Measurements from ENCODE around the gene PSME4.
"Not testable (repeated sequence)": the region's sequence is repeated elsewhere in the genome, so short reads cannot be mapped to it uniquely, and the experiment has no call there.

PSME4 gene

DNA sequence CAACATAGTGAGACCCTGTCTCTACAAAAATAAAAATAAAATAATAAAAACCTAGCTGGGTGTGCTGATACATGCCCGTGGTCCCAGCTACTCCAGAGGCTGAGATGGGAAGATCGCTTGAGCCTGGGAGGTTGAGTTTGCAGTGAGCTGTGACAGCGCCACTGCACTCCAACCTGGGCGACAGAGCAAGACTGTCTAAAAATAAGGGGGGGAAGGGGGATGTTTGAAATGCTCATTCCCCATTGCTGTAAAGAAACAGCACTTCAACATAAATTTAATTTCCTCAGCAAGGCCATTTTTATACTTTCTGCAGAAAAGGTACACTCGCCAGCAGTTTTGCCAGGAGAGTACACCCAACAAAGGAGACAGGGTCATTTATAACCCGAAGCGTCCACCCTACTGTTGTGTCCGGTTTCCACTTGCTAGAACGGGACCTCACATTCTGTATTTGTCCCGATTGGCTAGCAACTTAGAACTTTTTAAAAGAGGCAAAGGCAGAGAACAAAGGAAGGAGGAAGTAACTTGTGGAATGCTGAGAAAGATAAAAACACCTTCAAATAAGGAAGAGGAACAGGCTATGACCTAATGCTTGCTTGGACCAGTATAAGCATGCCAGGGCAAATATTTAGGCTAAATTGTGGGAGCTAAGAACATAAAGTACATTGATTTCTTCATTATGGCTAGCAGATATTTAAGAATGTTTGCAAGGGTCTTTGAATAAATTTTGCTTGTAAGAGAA is 9.1 kb downstream of the PSME4 start:
- DNase-seq (ENCODE audit: low spot score): not testable (repeated sequence)

GRCh38 chr2:53960476-53960875 is 10.3 kb downstream of the PSME4 start:
- DNase-seq (ENCODE audit: low spot score): no peak

DNA sequence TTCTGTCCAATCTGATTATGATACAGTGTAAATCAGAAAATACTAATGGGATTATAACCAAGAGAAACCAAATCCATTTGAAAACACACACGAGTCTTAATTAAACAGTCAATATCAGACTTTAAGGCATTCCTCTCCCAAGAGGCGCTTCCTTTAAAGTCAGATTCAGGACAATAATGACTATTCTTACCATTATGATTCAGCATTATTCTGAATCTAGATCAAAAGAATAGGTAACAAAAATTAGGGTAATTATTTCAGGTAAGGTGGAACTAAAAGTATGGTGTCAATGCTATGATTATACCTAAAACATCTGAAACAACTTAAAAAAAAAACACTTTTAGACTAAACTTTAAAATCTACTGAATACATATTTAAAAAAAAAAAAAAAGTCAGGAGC is 12.3 kb downstream of the PSME4 start:
- DNase-seq (ENCODE audit: low spot score): no peak

GRCh38 chr2:53952519-53952918 is 18.3 kb downstream of the PSME4 start:
- no peak for DNase-seq (ENCODE audit: low spot score)

GRCh38 chr2:53949457-53949856 is 21.3 kb downstream of the PSME4 start:
- DNase-seq (ENCODE audit: low spot score): no peak

DNA sequence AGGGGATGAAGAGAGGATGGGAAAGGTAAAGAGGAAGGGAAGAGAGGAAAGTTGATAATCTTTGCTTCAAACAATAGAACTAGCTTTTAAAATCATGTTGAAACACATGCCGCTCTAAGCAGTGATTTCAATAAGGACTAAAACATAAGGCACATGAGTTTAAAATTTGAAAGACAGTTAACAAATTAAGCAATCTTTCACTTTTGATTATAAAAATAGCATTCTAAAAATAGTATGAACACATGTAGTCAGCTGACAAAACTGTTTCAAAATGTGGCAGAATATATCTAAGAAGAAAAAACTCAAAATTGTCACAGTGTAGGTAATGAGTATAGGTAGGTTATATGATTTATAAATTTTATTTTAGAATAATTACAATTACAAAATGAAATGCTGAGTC is 25.3 kb downstream of the PSME4 start:
- no peak for DNase-seq (ENCODE audit: low spot score)

DNA sequence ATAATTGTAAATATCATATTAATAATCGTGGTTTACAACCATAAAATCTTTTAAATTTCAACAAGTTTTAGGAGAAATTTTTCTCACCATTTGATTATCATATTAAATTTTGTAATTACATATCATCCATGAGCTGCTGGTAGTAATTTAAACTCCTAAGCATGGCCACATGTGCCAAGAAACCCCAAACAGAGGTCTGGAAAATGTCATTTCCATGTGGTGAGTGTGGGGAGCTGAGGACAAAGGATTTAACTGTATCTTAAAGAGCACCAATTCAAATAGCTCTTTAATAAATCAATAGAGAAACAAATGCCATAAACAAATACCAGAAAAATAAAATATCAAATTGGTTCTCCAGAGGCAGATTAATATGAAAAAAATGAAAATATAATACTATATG is 26.3 kb downstream of the PSME4 start:
- DNase-seq (ENCODE audit: low spot score): no peak

DNA sequence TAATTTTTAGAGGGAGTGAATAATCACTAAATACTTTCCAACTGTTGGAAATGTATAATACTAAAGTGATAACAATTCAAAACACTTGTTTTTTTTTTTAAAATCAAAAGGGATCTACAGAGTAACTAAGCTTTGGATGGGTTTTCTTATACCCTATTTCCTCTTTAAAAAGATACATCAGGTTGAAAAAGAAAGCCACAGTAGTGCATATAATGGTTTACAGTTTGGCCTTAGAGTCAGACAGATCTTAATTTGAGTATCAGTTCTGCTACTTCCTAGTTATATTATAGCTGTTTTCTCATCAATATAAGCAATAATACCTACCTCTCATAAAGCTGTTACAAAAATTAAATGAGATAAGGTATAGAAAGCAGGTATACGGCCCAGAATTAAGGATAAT is 28.5 kb downstream of the PSME4 start:
- no peak for DNase-seq (ENCODE audit: low spot score)

DNA sequence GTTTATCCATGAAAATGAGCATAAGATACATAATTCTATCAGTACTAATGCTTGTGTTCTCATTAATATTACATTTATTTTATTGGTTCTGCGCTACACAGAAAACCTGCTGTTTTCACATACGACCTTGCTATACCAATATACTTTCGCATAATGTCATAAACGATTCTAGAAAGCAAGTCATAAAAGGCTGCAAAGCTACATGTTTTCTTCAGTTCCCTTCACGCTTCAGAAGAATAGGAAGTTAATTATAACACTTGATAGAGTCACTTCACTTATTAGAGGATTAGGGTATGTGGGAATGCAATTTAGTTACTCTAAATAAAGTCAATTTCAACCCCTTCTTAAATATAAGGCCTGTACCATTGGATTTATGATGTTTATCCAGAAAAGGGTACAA is 29.0 kb downstream of the PSME4 start:
- DNase-seq (ENCODE audit: low spot score): no peak

GRCh38 chr2:53939656-53940055 is 31.1 kb downstream of the PSME4 start:
- DNase-seq (ENCODE audit: low spot score): no peak

DNA sequence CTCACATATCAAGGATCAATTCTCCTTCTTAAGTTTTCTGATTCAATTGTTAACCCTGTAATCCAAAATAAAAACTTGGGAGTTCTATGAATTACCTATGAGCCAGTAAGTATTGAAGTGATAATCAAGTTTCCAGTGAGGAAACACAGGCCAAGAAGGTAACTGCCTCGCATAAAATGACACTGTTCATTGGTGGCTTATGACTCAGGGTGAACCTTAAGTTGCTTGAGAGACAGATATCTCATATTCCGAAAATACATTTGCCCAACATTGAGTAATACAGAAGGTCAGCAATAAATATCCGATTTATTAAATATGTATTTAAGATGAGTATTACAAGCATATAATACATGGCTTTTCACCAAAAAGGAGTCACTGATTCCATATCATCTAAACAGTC is 31.9 kb downstream of the PSME4 start:
- no peak for DNase-seq (ENCODE audit: low spot score)

DNA sequence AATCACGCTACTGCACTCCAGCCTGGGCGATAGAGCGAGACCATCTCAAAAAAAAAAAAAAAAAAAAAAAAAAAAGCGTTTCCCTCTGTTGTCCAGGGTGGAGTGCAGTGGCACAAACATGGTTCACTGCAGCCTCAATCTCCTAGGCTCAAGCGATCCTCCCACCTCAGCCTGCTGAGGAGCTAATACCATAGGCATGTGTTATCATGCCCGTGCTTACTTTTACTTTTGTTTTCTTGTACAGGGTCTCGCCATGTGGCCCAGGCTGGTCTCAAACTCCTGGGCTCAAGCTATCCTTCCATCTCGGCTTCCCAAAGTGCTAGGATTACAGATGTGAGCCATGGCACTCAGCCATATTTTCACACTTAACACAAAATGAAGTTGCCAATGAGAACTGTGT is 37.5 kb downstream of the PSME4 start:
- no peak for DNase-seq (ENCODE audit: low spot score)

DNA sequence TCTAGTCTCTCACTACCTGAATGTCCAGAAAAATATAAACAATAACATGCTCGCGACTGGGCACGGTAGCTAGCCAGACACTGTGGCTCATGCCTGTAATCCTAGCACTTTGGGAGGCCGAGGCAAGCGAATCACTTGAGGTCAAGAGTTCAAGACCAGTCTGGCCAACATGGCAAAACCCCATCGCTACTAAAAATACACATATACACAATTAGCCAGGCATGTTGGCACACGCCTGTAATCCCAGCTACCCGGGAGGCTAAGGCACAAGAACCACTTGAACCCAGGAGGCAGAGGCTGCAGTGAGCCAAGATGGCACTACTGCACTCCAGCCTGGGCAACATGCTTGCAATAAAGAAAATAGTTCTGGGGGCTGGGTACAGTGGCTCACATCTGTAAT is 44.5 kb downstream of the PSME4 start:
- DNase-seq (ENCODE audit: low spot score): not testable (repeated sequence)

- no peak for DNase-seq (ENCODE audit: low spot score)
These were observed 57.1 kb downstream of the PSME4 start for GRCh38 chr2:53913721-53914120.

DNA sequence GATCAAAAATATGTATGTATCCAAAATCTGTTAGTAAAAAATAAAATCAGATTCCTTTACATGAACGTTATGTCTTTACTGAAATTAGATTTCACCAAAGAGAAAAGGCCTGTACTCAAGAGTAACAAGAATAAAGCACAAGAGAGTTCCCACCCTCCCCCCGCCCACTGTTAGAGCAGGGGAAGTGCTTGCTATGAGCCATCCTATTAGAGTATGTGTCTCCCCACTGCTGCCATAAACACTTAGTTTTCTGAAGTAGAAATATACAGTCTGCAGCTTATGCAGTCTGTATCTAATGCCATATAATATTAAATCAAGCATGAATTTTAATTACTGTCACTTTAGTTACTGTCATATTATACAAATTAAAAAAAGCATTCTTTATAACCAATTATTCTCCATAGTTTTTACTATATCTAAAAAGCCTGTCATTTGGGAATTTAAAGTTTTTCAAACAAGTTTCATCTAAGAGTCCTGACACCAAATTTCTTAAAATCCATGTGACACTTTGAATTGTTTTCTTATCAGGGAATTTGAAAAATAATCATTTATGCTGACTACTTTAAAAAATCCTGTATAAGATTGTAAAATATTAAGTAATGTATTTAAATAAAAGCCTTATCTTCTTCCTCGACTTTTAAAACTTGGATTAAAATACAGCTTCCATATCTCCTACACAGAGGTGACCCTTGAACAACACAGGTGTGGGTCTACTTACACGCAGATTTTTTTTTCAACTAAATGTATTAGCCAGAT is 59.2 kb downstream of the PSME4 start:
- no peak for DNase-seq (ENCODE audit: low spot score)

GRCh38 chr2:53907582-53907981 is 63.2 kb downstream of the PSME4 start:
- DNase-seq (ENCODE audit: low spot score): no peak

- DNase-seq (ENCODE audit: low spot score): no peak
These were observed 65.4 kb downstream of the PSME4 start for GRCh38 chr2:53905396-53905795.

- DNase-seq (ENCODE audit: low spot score): no peak
These were observed 67.8 kb downstream of the PSME4 start for GRCh38 chr2:53903011-53903410.

GRCh38 chr2:53901192-53901591 is 69.6 kb downstream of the PSME4 start:
- DNase-seq (ENCODE audit: low spot score): no peak

DNA sequence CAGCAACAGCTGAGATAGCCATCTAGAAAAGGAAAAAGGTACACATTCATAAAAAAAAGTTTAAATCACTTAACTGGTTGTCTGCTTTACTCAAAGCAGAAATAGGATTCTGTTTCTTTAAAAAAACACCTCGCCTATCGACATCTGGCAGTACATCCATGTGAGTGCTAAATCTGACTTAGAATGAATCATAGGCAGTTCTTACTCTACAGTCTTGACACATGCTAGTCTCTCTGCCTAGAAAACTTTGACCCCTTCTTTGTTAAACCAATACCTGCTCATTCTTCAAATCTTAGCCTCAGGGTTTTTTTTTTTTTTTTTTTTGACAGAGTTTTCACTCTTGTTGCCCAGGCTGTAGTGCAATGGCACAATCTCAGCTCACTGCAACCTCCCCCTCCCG is 73.9 kb downstream of the PSME4 start:
- no peak for DNase-seq (ENCODE audit: low spot score)

- DNase-seq (ENCODE audit: low spot score): no peak
These were observed 84.2 kb downstream of the PSME4 start for GRCh38 chr2:53886406-53887280.

DNA sequence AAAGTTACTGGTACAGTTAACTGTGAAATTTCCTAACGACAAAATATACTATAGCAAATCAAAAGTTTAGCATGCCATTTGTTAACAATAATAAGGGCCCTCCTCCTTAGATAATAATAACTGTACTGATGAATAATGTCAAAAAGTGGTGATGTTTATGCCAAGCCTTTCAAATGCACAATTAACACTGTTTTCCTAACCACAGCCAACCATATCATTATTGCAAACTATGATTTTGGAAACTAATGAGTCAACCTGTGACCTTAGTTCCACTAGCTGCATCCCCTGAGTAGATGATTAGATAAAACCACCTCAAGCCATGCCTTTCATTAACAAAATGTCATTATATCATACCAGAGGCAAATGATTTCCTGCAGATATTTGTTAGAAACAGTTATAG is 85.9 kb downstream of the PSME4 start:
- no peak for DNase-seq (ENCODE audit: low spot score)

- DNase-seq (ENCODE audit: low spot score): no peak
These were observed 88.8 kb downstream of the PSME4 start for GRCh38 chr2:53881986-53882385.
